Measurements from ENCODE around the gene PITPNC1.
A peak's percentile ranks its signal among the peaks of the same experiment; 100 is the strongest.
"Not testable (repeated sequence)": the region's sequence is repeated elsewhere in the genome, so short reads cannot be mapped to it uniquely, and the experiment has no call there.

PITPNC1 gene

DNA sequence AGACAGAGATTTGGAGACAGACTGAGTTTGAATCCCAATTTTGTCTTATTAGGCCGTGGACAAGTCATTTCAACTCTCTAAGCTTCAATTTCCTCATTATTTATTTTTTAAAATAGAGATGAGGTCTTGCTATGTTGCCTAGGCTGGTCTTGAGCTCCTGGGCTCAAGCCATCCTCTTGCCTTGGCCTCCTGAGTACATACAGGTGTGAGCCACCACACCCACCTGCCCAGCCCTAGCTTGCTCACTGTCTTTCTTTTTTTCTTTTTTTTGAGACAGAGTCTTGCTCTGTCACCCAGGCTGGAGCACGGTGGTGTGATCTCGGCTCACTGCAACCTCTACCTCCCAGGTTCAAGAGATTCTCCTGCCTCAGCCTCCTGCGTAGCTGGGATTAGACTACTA is 45.2 kb downstream of the PITPNC1 start:
- H3K27me3 ChIP-seq (ENCODE audit: low read depth, low read length); H3K36me3 ChIP-seq (ENCODE audit: control insufficient read depth in 1 of 2, insufficient read depth in 2 of 2, low read length in 2 of 2); H3K9me3 ChIP-seq (ENCODE audit: control insufficient read depth in 1 of 2, low read length in 2 of 2); H3K4me1 ChIP-seq (ENCODE audit: control insufficient read depth in 1 of 2, insufficient read depth in 2 of 2, low read length in 2 of 2); H3K4me3 ChIP-seq (ENCODE audit: low read depth in 1 of 2, low read length in 2 of 2): not testable (repeated sequence)
- H3K27ac ChIP-seq (ENCODE audit: low read length): peak overlapping the region; percentile 56

- H3K27ac ChIP-seq (ENCODE audit: low read length): peak overlapping the region; percentile 56
- H3K27me3 ChIP-seq (ENCODE audit: low read depth, low read length): no peaks in the 10 kb centered on the region
- H3K4me3 ChIP-seq (ENCODE audit: low read depth in 1 of 2, low read length in 2 of 2): no peak overlapping the region
- H3K36me3 ChIP-seq (ENCODE audit: control insufficient read depth in 1 of 2, insufficient read depth in 2 of 2, low read length in 2 of 2): no peaks in the 10 kb centered on the region
- peaks cover 0 to 3% of the 10 kb centered on the region in 2 donors for H3K4me1 ChIP-seq (ENCODE audit: control insufficient read depth in 1 of 2, insufficient read depth in 2 of 2, low read length in 2 of 2)
- H3K9me3 ChIP-seq (ENCODE audit: control insufficient read depth in 1 of 2, low read length in 2 of 2): no peaks in the 10 kb centered on the region
Measured at GRCh38 chr17:67422897-67423296, 45.8 kb downstream of the PITPNC1 start.

DNA sequence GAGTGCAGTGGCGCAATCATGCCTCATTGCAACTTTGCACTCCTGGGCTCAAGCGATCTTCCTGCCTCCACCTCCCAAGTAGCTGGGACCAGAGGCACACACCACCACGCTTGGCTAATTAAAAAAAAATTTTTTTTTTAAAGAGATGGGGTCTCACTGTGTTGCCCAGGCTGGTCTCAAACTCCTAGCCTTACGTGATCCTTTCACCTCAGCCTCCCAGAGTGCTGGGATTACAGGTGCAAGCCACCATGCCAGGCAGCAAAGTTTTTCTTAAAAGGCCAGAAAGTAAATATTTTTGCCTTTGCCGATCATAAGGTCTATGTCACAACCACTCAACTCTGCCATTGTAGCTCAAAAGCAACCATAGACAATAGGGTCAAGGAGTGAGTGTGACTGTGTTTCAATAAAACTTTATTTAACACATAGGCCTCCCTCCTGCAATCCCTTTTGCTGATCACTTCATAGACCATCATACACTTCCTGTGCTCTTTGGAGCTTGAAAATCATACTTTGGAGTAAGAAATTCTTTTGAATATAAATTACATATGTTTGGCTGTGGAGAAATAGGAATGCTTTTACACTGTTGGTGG is 48.6 kb downstream of the PITPNC1 start:
- Histone ChIP-seq H3K27me3 (ENCODE audit: low read depth, low read length) (no peaks in the 10 kb centered on the region), H3K36me3 (ENCODE audit: control insufficient read depth in 1 of 2, insufficient read depth in 2 of 2, low read length in 2 of 2) (no peaks in the 10 kb centered on the region), H3K4me3 (ENCODE audit: low read depth in 1 of 2, low read length in 2 of 2) (no peak overlapping the region), H3K27ac (ENCODE audit: low read length) (no peak overlapping the region), H3K4me1 (ENCODE audit: control insufficient read depth in 1 of 2, insufficient read depth in 2 of 2, low read length in 2 of 2) (peaks cover 0 to 3% of the 10 kb centered on the region in 2 donors), H3K9me3 (ENCODE audit: control insufficient read depth in 1 of 2, low read length in 2 of 2) (no peaks in the 10 kb centered on the region)

DNA sequence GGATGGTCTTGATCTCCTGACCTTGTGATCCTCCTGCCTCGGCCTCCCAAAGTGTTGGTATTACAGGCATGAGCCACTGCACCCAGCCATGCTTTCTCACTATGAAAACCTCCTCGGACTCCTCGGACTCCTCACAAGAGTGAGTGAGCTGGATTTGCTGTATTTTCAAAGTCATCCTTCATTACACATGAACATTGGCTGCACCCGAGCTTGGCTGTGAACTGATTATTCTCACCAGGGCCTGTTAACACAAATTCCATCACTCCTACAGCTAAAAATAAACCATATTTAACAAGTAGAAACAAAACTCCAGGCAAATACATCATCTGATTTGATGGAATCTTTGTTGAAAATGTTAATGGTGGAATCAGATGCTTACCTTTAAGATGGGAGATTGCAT is 50.3 kb downstream of the PITPNC1 start:
- Histone ChIP-seq H3K27ac (ENCODE audit: low read length) (no peak overlapping the region), H3K27me3 (ENCODE audit: low read depth, low read length) (no peaks in the 10 kb centered on the region), H3K36me3 (ENCODE audit: control insufficient read depth in 1 of 2, insufficient read depth in 2 of 2, low read length in 2 of 2) (no peaks in the 10 kb centered on the region), H3K4me1 (ENCODE audit: control insufficient read depth in 1 of 2, insufficient read depth in 2 of 2, low read length in 2 of 2) (peaks cover 3 to 4% of the 10 kb centered on the region in 2 donors), H3K9me3 (ENCODE audit: control insufficient read depth in 1 of 2, low read length in 2 of 2) (no peaks in the 10 kb centered on the region), H3K4me3 (ENCODE audit: low read depth in 1 of 2, low read length in 2 of 2) (no peak overlapping the region)

DNA sequence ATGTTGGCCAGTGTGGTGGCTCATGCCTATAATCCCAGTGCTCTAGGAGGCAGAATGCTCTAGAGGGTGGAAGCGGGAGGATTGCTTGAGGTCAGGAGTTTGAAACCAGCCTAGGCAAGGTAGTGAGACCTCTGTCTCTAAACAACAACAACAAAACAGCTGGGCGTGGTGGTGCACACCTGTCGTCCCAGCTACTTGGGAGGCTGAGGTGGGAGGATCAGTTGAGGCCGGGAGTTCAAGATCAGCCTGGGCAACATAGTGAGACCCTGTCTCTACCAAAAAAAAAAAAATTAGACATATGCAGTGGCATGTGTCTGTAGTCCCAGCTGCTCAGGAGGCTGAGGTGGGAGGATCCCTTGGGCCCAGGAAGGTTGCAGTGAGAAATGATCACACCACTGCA is 53.4 kb downstream of the PITPNC1 start:
- H3K4me3 ChIP-seq (ENCODE audit: low read depth in 1 of 2, low read length in 2 of 2); H3K27me3 ChIP-seq (ENCODE audit: low read depth, low read length); H3K27ac ChIP-seq (ENCODE audit: low read length); H3K4me1 ChIP-seq (ENCODE audit: control insufficient read depth in 1 of 2, insufficient read depth in 2 of 2, low read length in 2 of 2); H3K36me3 ChIP-seq (ENCODE audit: control insufficient read depth in 1 of 2, insufficient read depth in 2 of 2, low read length in 2 of 2); H3K9me3 ChIP-seq (ENCODE audit: control insufficient read depth in 1 of 2, low read length in 2 of 2): not testable (repeated sequence)

DNA sequence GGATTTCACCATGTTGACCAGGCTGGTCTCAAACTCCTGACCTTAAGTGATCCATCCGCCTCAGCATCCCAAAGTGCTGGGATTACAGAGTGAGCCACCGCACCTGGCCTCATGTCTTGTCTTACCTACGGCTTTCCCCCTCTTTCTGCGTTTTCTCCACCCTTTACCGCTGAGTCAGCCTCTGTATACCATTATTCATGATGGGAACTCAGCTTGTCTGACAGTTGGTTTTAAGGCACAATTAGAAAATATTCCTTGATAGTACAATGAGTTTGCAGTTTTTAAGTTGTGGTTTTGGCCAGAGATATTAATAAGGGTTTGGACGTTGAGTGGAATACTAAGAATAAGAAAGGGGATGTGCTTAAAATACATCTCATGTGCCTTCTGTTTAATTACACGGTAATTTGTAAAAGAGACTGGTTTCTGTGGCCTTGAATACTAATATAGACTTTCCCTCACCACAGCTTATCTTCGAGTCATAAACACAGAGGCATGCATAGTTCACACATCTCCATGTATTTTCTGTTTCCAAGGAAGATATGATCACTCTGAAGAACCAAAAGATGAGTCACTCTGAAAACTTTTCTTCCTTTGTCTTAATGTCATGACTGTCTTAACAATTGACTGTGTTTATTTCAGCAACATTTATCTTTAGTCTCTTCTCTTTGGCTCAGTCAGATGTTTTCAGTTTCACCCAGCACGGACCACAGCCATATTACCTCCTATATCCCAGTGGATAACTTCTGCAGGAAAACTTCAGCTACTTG is 54.4 kb downstream of the PITPNC1 start:
- no peak overlapping the region for H3K27ac ChIP-seq (ENCODE audit: low read length)
- no peaks in the 10 kb centered on the region for H3K9me3 ChIP-seq (ENCODE audit: control insufficient read depth in 1 of 2, low read length in 2 of 2)
- peaks cover 3 to 4% of the 10 kb centered on the region in 2 donors for H3K4me1 ChIP-seq (ENCODE audit: control insufficient read depth in 1 of 2, insufficient read depth in 2 of 2, low read length in 2 of 2)
- no peaks in the 10 kb centered on the region for H3K36me3 ChIP-seq (ENCODE audit: control insufficient read depth in 1 of 2, insufficient read depth in 2 of 2, low read length in 2 of 2)
- H3K27me3 ChIP-seq (ENCODE audit: low read depth, low read length): no peaks in the 10 kb centered on the region
- no peak overlapping the region for H3K4me3 ChIP-seq (ENCODE audit: low read depth in 1 of 2, low read length in 2 of 2)

DNA sequence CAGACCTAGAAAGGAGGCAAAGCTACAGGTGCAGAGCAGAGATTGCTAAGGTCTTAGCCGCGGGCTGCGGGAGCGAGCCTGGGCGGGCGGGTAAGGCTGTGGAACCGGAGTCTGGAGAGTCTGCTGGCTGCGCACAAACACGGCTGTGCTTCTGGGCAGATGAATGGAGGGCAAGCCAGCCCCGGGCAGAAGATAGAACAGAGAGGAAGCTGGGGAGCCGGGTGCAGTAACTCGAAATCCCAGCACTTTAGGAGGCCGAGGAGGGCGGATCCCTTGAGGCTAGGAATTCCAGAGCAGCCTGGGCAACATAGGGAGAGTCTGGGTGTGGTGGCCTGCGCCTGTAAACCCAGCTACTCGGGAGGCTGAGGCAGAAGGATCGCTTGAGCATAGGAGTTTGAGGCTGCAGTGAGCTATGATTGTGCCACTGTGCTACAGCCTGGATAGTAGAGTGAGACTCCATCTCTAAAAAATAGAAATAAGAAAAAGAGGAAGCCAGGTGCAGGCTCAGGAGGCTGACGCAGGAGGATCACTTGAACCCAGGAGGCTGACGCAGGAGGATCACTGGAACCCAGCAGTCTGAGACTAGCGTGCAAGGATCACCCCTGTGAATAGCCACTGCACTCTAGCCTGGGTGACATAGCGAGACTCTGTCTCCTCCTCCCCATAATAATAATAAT is 56.3 kb downstream of the PITPNC1 start:
- Histone ChIP-seq H3K4me1 (ENCODE audit: control insufficient read depth in 1 of 2, insufficient read depth in 2 of 2, low read length in 2 of 2) (peaks cover 3 to 4% of the 10 kb centered on the region in 2 donors), H3K36me3 (ENCODE audit: control insufficient read depth in 1 of 2, insufficient read depth in 2 of 2, low read length in 2 of 2) (no peaks in the 10 kb centered on the region)

GRCh38 chr17:67434061-67434525 is 57.0 kb downstream of the PITPNC1 start:
- no peaks in the 10 kb centered on the region for H3K27me3 ChIP-seq (ENCODE audit: low read depth, low read length)
- H3K4me1 ChIP-seq (ENCODE audit: control insufficient read depth in 1 of 2, insufficient read depth in 2 of 2, low read length in 2 of 2): peaks cover 3 to 4% of the 10 kb centered on the region in 2 donors
- H3K36me3 ChIP-seq (ENCODE audit: control insufficient read depth in 1 of 2, insufficient read depth in 2 of 2, low read length in 2 of 2): no peaks in the 10 kb centered on the region
- H3K27ac ChIP-seq (ENCODE audit: low read length): no peak overlapping the region
- no peak overlapping the region for H3K4me3 ChIP-seq (ENCODE audit: low read depth in 1 of 2, low read length in 2 of 2)
- no peaks in the 10 kb centered on the region for H3K9me3 ChIP-seq (ENCODE audit: control insufficient read depth in 1 of 2, low read length in 2 of 2)

More for the DNA sequence above, 56.3 kb downstream of the PITPNC1 start:
- H3K27me3 ChIP-seq (ENCODE audit: low read depth, low read length): no peaks in the 10 kb centered on the region
- H3K4me3 ChIP-seq (ENCODE audit: low read depth in 1 of 2, low read length in 2 of 2): no peak overlapping the region
- H3K27ac ChIP-seq (ENCODE audit: low read length): no peak overlapping the region
- no peaks in the 10 kb centered on the region for H3K9me3 ChIP-seq (ENCODE audit: control insufficient read depth in 1 of 2, low read length in 2 of 2)

- H3K4me1 ChIP-seq (ENCODE audit: control insufficient read depth in 1 of 2, insufficient read depth in 2 of 2, low read length in 2 of 2): peaks cover 3 to 4% of the 10 kb centered on the region in 2 donors
Measured at GRCh38 chr17:67435122-67435521, 58.0 kb downstream of the PITPNC1 start.

GRCh38 chr17:67435786-67436185 is 58.7 kb downstream of the PITPNC1 start:
- H3K27ac ChIP-seq (ENCODE audit: low read length): no peak overlapping the region
- peaks cover 3 to 4% of the 10 kb centered on the region in 2 donors for H3K4me1 ChIP-seq (ENCODE audit: control insufficient read depth in 1 of 2, insufficient read depth in 2 of 2, low read length in 2 of 2)
- H3K9me3 ChIP-seq (ENCODE audit: control insufficient read depth in 1 of 2, low read length in 2 of 2): no peaks in the 10 kb centered on the region
- no peaks in the 10 kb centered on the region for H3K36me3 ChIP-seq (ENCODE audit: control insufficient read depth in 1 of 2, insufficient read depth in 2 of 2, low read length in 2 of 2)
- no peaks in the 10 kb centered on the region for H3K27me3 ChIP-seq (ENCODE audit: low read depth, low read length)
- H3K4me3 ChIP-seq (ENCODE audit: low read depth in 1 of 2, low read length in 2 of 2): no peak overlapping the region

More at GRCh38 chr17:67435122-67435521, 58.0 kb downstream of the PITPNC1 start:
- Histone ChIP-seq H3K27me3 (ENCODE audit: low read depth, low read length) (no peaks in the 10 kb centered on the region), H3K36me3 (ENCODE audit: control insufficient read depth in 1 of 2, insufficient read depth in 2 of 2, low read length in 2 of 2) (no peaks in the 10 kb centered on the region), H3K4me3 (ENCODE audit: low read depth in 1 of 2, low read length in 2 of 2) (no peak overlapping the region), H3K9me3 (ENCODE audit: control insufficient read depth in 1 of 2, low read length in 2 of 2) (no peaks in the 10 kb centered on the region), H3K27ac (ENCODE audit: low read length) (no peak overlapping the region)

DNA sequence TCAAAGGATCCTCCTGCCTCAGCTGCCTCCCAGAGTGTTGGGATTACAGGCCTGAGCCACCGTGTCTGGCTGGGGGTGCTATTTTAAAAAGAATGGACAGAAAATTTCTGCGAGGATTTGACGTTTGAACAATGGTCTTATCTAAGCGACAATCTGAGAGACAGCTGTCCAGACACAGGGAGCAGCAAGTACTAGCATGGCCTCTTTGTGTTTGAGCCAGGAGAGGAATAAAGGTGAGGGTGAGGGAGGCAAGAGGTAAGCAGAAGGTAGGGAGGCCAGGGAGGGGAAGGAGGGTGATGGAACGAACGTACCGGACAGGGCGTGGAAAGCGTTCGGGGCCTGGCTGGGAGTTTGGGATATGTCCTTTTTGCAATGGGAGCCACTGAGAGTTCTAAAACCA is 59.2 kb downstream of the PITPNC1 start:
- Histone ChIP-seq H3K9me3 (ENCODE audit: control insufficient read depth in 1 of 2, low read length in 2 of 2) (no peaks in the 10 kb centered on the region), H3K4me3 (ENCODE audit: low read depth in 1 of 2, low read length in 2 of 2) (no peak overlapping the region), H3K36me3 (ENCODE audit: control insufficient read depth in 1 of 2, insufficient read depth in 2 of 2, low read length in 2 of 2) (no peaks in the 10 kb centered on the region), H3K27ac (ENCODE audit: low read length) (no peak overlapping the region), H3K27me3 (ENCODE audit: low read depth, low read length) (no peaks in the 10 kb centered on the region), H3K4me1 (ENCODE audit: control insufficient read depth in 1 of 2, insufficient read depth in 2 of 2, low read length in 2 of 2) (peaks cover 3 to 4% of the 10 kb centered on the region in 2 donors)

Data from muscle layer of duodenum (tissue), 2 donors.